ENCODE measurements around the gene ERCC6.

Gene ERCC6

DNA sequence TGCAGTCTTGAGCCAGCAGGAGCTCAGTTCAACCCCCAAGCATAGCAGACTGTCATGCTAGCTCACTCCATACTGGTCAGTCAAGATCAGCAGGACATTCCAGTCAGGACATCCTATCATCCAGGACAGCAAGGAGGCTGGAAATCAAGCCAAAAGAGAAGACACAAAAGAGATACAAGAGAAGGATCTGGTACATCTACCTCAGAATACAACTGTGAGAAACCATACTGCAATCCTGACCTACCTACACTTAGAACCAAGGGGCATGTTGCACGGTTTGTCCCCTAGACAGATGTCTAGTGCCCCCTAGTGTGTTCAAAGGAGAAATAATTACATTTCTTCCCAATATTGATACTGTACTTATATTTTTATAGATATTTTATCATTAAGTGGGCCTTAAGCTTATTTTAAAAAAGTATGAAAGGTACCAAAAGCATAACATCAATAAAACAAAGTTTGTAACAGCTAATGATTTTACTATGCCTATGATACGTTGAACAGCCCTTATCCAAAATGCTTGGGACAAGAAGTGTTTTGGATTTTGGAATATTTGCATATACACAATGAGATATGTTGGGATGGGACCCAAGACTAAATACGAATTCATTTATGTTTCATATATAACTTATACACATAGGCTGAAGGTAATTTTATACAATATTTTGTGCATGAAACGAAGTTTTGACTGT, 26.7 kb downstream of the ERCC6 start:
- DNase-seq (ENCODE audit: low read depth in 2 of 2) = no peak

DNA sequence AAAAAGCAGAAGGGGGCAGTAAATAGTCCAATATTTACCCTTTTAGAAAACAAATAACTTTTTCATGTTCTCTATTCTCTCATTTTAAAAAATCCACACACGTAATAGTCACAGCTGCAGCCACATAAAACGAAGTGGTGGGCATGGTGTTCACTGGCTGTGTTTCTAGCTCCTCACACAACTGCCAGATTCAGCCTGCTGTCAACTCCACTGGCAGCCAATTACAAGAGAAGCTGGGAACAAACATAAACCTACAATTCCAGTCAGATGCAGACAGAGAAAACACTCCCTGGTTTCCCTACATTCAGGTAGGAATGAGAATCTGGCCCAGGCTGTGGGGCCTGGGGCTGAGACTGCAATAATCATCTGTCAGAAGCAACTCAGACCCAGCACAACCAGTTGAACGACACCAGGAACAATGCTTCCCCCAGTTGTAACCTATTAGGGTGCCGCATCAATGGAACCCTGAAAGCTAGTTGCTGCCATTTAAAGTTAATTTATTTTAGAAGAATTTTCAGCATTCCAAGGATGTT, 29.1 kb downstream of the ERCC6 start:
- no peak for DNase-seq (ENCODE audit: low read depth in 2 of 2)

DNA sequence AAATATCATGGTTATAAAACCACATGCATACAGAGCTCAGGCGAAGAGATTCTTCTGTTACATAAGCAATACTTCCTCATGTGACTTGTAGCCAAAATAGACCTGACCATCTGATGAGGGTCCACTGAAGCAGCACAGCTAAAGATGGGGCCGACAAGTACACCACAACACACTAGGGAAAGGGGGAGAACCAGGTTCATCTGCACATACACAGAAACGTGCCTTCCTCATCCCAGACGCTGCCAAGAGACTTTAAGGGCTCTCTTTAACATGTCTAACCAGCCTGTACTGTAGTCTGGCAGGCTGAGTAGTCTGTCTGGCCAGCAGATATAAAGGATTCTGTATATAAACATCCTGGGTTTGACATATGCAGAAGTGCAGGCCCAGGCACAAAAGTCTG, 30.3 kb downstream of the ERCC6 start:
- no peak for DNase-seq (ENCODE audit: low read depth in 2 of 2)

DNA sequence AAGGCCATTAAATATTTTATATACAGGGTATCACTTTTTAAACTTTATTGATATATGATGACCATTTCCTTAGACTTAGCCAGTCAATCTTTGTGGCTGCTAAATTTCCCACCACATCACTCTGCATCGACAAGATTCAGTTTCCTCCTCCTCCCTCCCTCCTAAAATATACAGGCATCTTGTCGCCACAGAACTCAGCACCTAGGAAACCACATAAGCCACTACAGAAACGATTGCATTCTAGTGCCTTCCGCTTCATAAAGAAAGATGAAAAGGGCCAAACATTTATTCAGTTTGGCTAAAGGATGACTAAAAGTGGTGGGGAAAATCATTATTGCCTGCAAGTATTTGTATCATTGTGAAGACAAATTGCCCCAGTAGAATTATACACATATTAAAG, 30.7 kb downstream of the ERCC6 start:
- no peak for DNase-seq (ENCODE audit: low read depth in 2 of 2)

DNA sequence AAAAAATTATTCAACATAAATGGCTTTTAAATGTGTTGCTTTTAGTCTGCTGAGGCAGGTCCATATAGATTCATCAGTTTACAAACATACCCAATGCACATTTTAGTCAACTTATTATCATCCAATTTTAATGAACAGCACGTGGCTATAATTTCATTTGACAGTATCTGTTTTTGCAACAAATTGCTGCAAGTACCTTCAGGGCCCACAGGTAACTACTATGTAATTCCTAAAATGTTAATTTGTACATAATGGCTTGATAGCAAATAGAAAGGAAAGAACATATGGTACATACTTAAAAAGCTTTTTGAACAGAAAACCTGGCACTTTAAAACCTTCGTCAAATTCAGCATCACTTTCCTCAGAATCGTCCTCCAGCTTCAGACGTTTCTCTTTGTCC, 33.3 kb downstream of the ERCC6 start:
- no peak for DNase-seq (ENCODE audit: low read depth in 2 of 2)

DNA sequence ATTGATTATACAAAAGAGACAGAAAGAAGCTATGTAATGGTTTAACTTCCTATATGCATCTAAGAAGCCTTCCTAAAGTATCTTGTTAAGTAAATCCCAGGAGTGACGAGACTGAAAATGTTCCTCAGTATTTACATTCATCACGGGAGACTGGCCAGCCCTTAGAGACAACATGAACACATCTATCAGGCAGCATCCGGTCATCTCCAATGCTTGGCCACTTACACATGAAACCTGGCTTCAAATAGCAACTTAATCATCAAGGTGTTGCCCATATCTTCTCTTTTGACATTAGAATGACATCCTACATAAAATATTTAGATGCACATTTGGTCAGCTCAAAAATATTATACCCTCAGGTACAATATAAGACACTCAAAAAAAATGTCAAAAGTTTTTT, 33.8 kb downstream of the ERCC6 start:
- DNase-seq (ENCODE audit: low read depth in 2 of 2) = no peak

DNA sequence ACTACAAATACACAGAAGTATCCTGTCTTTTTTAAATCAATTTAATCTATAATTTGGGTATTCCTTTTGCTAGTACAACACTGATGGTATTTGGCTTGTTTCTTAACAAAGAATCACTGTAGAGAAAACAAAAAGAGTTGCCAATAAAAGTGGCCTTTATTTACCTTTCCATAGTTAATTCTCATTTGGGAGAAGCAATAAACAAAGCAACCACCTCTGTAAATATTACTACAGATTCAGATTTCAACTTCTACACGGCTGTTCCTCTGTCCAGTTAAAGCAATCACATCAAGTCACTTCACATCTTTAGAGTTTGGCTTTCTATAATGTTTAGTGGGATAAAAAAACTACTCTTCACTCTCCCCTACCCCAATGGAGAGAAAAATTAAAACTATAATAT, 34.4 kb downstream of the ERCC6 start:
- no peak for DNase-seq (ENCODE audit: low read depth in 2 of 2)

DNA sequence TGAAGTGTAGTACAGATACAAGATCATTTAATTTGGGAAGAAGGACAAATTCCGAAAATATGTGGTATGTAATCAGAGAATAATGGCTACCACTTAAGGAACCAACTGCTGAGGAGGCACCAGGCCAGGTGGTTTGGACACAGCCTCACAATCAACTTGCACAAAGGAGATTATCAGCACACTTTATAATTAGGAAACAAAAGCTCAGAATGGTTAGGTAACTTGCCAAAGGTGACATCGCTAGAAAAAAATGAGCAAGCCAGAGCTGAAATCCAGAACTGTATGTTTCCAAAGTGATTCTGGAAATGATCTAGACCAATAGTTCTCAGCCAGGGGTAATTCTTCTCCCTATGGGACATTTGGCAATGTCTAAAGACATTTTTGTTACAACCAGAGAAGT, 36.6 kb downstream of the ERCC6 start:
- no peak for DNase-seq (ENCODE audit: low read depth in 2 of 2)

DNA sequence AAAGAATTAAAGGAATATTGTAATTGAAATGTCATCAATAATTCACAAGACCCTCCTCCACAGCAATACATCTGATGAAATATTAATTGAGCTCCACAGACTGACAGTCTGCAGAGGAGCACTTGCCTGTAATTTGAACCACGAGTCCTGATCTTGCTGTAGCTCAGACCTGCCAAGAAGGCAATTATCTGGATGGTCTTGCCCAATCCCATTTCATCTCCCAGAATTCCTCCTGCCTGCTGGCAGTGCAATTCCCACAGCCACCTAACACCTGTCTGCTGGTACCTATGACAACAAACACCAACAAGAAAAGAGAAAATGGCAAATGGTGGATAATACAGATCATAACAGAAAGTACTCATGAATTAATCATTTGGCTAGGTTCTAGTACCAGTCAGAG, 38.5 kb downstream of the ERCC6 start:
- DNase-seq (ENCODE audit: low read depth in 2 of 2) = no peak

DNA sequence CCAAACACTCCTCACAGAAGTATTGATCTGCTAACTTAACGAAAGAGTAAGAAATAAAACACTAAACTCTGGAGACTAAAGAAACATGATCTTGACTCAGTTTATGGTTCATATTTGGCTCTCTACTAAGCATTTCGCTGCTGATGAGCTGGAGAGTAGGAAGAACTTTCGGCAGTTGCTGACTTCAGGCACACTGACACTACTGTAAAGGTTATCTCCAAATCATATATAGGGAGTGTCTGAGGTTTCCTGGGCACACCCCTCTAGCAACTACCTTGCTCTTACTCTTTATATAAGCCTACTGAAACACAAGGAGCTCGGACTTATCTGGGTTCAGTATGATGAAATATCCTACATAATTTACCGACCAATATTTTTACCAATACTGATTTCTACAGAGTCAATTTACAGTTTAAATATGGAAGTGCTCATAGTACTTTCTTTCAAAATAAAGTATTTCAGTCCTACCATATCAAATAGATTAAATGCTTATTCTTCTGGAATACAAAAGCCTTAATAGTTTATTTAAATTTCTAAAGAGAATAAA, 39.5 kb downstream of the ERCC6 start:
- no peak for DNase-seq (ENCODE audit: low read depth in 2 of 2)

DNA sequence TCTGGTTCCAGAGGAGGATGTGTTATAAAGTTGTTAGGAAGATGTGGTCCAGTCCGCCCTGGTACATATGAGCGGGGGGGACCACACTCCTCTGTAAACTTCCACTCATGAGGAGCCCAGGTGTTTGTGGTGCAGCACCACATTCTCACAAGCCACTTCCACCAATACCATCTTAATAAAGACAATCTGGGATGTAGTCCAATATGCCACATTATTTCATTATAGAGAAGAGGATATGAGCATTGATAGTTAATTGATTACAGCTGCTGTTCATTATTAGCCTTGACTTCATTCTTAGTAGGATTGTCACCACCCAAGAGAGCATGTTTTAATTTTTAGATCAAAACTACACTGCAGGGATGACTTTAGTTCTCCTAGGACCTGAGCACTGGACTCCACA, 40.5 kb downstream of the ERCC6 start:
- no peak for DNase-seq (ENCODE audit: low read depth in 2 of 2)

DNA sequence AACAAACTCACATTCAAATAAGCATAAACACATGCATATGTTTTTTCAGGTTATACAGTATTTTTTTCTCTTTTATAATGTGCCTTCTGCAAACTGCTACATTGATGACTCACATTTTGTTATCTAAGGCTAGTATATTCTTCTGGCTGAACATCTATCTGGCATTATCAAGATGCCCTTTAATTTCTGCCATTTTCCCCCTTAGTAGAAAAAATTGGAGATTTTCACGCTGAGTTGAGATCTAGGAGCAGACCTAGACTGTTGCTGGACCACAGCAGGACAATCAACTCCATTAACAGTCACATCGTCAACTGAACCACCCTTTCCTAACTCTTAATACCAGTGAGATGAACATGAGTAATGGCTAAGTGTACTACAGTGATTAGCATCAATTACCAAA, 41.6 kb downstream of the ERCC6 start:
- DNase-seq (ENCODE audit: low read depth in 2 of 2) = no peak

DNA sequence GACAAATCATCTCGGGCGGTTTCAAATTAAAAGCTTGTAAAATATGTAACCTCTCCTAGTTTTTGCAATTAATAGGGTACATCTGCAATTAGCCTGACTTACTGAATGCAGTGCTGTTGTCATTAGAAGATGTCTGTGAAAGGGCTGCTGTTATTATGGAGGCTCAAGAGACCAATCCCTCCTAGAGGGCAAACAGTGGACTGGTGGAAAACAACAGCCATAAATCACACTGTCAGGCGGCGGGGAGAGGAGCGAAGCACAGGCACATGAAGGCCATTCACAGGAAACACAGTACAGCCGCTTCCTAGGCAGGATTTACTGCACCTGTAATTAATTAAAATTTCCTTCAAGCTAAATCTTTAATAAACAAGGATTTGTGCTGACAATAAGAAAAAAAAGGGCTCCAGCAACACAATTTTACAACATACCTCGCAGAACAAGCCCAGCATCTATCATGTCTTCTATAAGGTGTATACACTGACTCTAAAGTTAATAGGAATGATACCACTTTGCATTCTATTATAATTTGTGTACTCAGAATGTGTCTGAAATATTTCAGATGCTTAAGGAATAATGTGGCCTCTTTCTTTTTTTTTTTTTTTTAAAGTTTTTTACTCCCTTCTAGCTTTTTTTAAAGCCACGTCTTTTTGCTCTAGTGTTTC, 50.7 kb downstream of the ERCC6 start:
- DNase-seq (ENCODE audit: low read depth in 2 of 2) = no peak

DNA sequence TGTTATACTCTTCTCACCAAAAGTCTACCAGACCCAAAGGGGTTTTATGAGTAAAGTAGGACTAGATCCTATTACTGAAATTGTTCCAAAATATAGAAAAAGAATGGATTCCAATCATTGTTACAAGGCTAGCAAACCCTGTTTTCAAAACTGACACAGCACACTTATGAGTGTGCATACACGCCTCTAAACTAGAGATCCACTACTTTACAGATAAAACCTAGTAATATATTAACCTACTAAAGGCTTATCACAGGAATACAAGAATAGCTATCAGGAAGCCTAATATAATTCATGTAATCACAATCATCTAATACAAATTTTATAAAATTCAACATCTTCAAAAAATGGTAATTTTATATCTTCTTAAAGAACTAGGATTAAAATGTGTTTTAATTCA, 52.2 kb downstream of the ERCC6 start:
- DNase-seq (ENCODE audit: low read depth in 2 of 2) = no peak

DNA sequence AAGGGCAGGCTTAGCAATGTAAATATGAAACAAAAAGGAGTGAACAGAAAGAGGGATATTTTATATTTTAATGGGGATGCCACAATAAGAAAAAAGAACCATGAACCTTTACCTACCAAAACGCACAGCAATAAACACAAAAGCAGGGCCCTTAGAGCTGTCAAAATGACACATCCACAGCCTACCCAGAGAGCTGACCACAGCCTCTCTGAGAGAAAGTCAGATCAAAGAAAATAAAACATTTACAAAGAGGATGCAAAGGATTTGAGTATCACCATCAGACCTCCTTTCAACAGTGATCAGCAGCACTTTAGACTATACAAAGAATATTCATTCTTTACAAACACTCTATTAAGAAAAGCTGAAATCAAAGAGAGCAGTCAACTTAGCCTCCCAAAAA, 52.9 kb downstream of the ERCC6 start:
- no peak for DNase-seq (ENCODE audit: low read depth in 2 of 2)

DNA sequence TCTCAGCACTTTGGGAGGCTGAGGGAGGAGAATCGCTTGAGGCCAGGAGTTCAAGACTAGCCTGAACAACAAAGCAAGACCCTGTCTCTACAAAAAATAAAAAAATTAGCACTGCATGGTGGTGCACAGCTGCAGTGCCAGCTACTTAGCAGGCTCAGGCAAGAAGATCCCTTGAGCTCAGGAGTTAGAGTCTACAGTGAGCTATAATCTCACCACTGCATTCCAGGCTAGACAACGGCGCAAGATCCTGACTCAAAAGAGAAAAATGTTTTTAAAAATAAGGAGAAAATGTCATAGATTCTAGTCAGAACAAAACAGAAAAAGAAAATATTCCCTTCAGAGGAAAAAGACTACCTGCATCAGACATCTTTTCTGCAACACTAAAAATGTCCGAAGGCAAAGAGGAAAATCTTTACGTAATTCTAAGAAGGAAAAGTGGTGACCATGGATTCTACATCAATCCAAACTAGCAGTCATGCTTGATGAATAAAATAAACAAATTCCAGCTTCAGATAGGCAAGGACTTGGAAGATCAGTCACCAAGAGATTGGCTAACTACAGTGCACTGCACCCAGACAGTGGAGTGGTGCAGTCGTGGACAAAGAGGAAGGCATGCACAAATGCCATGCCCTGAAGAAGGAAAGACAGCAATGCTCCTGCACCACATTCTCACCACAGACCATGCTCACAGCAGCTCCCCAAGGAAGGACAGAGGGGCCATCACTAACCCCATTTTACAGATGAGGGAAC, 54.3 kb downstream of the ERCC6 start:
- DNase-seq (ENCODE audit: low read depth in 2 of 2) = no peak

DNA sequence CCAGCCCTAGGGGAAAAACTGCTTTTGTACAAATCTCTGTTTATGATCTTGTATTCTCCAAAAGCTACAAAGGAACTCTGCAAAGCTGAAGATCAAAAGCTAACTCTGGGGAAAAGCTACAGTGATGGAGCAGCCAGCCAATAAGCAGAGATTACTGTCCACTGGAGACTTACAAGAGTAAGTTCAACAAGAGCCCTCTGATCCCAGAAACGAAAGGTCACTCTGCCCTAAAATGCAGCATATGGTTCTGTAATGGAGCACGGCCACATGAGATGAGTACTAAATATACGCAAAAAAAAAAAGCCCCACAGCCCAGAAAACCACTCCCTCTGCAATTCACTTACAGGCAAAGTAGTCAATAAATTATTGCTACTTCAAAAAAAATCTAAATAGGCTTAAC, 60.1 kb downstream of the ERCC6 start:
- no peak for DNase-seq (ENCODE audit: low read depth in 2 of 2)

DNA sequence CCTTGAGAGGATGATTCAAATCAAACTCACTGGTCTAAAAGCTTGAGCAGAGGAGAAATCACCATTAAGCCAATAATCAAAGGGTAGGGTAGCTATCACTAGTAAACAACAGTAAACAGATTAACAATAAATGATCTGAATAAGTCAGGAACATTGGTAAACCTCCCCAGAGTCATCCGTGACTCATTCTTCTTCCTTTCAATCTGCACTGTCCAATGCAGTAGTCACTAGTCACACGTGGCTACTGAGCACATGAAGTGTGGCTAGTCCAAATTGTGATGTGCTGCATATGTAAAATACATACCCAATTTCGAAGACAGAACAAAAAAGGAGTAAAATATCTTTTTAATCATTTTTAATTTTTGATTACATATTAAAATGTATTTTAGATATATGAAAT, 64.0 kb downstream of the ERCC6 start:
- DNase-seq (ENCODE audit: low read depth in 2 of 2) = no peak

DNA sequence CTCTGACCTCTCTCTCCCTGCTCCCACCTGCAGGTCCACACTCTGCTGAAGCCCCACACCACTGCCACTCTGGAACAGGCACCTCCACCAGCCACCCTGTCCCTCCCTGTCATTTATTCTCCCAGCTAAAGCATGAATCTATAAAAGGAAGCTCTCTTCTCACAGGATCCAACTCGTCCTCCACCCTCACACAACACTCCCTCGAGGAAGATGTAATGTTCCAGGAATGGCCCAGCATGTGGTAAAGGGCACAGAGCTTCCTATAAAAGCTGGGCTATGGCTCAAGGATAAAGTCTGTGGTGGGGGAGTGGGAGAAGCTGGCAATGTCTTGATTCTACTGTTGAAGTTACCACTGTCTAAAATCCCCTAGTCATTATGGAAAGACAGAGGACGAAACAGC, 67.4 kb downstream of the ERCC6 start:
- DNase-seq (ENCODE audit: low read depth in 2 of 2) = no peak

DNA sequence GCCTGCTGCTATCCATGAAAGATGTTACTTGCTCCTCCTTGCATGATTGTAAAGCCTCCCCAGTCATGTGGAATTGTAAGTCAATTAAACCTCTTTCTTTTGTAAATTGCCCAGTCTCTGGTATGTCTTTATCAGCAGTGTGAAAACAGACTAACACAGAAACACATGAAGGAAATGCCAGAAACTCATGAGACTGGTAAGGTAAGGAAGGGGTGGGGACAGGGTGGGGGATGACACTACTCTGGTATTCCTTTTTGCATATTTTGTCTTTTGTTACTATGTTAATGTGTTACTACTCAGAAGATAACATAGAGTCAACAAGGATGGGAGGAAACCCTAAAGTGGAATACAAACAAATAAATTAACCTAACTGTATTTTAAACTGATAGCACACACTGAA, 73.2 kb downstream of the ERCC6 start:
- no peak for DNase-seq (ENCODE audit: low read depth in 2 of 2)
